Activated CD4-positive, alpha-beta T cell treated with anti-CD3 and anti-CD28 coated beads, Interleukin-2, amount 50 U/mL, for 16 hours (primary cell): Measurements from ENCODE around the gene USP35.
"Not testable (repeated sequence)": the region's sequence is repeated elsewhere in the genome, so short reads cannot be mapped to it uniquely, and the experiment has no call there.

Experiments
- DNase-seq: peaks from one replicate; pipeline ENCODE4 v3.0.0-alpha.2; 2020

Gene USP35

DNA sequence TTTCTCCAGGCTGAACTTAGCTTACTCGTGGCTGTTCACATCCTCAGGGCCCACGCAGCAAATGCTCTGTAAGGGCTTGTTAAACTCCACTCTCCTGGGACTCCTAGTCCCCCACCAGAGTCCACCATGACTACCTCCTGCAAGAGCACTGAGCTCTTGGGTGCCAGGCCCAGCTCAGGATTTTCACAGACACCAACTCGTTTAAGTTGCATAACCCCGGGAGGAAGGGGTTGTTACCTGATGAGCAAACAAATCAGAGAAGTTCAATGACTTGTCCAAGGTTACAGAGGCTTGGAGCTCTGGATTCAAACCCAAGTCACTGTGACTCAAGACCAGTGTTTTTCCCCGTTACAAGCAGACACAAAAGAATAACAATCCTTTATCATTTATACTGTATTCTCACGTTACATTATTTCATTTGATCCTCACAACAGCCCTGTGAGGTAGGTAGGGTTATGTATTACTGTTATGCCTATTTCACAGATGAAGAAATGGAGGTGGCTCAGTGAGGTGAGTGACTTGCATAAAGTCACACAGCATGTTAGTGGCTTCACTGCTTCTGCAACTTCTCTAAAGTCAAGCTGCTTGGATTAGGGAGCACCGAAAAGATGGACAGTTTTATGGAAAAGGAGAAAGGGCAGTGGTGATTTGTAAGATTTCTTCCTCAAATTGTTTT lies 17.7 kb upstream of the USP35 start:
- no peak for DNase-seq

DNA sequence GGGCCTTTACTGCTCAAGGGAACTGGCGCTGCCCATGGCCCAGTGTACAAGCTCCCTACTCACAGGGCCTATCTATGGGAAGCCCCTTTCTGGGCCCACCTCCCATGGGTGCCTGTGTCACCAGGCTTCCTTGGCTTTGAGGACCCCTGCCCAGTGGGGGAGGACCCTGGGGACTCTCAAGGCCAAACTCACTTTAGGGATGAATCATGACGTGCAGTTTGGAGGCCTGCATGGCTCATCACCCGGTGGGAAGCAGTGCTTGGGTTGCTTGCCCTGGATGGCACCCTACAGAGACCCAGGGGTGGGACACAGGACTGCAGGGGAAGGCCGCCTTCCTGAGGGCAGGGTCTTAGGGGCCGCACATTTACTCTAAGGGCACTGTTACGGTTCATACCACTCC lies 16.8 kb upstream of the USP35 start:
- DNase-seq = no peak

- DNase-seq = not testable (repeated sequence)
Observed at GRCh38 chr11:78175862-78176261, 12.9 kb upstream of the USP35 start.

GRCh38 chr11:78176605-78177141 lies 12.0 kb upstream of the USP35 start:
- no peak for DNase-seq

DNA sequence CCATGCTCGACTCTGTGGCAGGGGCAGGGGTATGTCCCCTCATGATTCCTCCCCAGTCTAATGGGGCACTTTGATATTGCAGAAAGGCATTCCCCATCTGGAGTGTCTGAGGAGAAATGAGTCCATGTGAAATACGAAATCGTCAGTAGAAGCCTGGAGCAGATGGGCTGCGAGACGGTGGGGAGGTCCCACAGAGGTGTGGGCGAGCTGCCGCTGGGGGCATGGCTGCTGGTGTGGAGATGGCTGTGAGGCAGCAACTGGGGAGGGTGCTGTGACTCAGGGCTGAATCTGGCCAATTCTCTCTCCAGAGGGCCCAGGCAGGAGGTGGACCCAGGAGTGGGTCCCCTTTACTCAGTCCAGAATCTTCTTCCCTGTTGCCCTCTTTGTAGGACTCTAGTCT lies 11.5 kb upstream of the USP35 start:
- no peak for DNase-seq

- no peak for DNase-seq
Observed at GRCh38 chr11:78179459-78180071, 9.2 kb upstream of the USP35 start.

DNA sequence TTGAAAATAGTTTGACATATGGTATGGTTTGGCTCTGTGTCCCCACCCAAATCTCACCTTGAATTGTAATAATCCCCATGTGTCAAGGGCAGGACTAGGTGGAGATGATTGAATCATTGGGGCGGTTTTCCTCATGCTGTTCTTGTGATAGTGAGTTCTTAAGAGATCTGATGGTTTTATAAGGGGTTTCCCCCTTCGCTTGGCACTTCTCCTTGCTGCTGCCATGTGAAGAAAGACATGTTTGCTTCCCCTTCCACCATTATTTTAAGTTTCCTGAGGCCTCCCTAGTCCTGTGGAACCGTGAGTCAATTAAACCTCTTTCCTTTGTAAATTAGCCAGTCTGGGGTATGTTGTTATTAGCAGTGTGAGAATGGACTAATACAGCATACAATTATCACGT lies 8.0 kb upstream of the USP35 start:
- DNase-seq = no peak

DNA sequence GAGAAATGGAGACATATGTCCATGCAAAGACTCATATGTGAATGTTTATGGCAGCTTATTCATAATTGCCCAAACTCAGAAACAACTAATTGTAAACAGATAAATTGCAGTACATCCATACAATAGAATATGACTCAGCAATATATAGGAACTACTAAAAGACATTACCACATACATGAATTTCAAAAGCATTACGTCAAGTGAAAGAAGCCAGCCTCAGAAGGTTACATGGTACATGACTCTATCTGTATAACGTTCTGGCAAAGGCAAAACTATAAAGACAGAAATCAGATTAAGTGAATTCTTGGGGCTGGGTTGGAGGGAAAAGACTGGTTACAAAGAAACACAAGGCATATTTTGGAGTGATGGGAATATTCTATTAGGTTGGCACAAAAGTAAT lies 7.5 kb upstream of the USP35 start:
- DNase-seq = no peak

GRCh38 chr11:78187366-78188285 lies 1.1 kb upstream of the USP35 start:
- DNase-seq = no peak

DNA sequence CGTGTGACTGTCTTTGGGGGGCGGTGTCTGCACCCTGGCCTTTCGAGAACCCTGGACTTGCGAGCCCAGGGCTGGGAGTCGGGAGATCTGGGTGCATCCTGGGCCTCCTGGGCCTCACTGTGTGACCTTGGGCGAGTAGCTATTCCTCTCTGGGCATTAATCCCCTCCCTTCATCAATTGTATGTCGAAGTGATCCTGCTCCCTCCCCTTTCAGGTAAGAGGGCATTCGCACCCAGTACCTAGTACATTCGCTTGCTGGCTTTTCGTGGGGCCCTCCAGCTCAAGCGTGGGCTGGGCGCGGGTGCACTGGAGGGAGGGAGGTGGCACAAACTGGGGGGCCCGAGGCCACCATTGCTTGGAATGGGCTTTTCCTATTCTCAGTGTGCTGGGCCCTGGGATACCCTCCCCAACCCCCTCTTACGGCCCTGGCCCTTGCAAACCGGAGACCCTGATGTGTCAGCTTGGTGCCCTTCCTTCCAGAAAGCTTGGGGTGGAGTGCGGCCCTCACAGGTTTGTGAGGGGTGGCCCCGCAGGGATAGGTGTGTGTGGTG lies 530 bp downstream of the USP35 start:
- no peak for DNase-seq

GRCh38 chr11:78189851-78190250 lies 1.1 kb downstream of the USP35 start:
- DNase-seq = no peak

DNA sequence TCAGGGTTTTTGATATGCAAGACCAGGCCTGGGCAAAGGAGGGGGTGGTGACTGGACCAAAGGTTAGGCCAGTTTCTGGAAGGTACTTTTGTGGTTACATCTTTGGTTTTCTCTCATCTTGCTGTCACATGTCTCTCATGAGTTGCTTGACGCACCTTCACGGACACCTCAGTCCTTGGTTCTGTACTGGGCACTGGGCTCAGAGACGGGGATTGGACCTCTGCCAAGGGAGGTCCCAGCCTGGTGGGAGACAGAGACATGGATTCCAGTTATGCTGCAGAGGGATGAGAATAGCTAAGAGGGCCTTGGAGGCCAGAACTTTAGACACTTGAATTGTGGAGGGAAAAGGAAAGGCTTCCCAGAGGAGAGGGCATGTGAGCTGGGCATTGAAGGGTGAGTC lies 1.7 kb downstream of the USP35 start:
- DNase-seq = no peak

DNA sequence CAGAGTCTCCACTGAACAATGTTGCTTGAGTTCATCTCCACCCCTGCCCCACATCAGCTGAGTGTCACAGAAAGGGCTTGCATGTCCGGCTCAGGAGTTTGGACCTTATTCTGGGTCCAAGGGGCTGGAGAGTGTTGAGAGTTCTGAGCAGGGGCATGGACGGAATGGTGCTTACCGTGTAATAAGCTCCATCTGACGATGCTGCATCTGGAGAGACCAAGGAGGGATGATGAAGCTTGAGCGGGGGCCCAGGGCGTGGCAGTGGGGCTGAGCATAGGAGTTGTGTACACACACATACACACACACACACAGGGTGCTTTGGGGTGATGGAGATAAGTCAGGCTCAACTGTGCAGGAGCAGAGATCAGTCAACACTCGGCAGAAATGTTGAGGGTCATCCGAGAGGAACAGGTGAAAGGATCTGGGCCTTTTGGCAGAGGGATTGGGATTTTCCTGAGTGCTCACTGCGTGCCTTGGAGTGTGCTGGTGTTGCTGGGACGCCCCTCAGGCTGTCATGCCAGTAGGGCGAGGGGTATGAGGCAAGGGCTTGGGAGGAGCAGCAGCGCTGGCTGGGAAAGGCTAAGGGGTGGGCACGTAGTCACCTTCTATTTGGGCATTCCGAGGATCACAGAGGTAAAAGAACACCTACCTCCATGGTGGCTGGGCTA lies 2.3 kb downstream of the USP35 start:
- DNase-seq = no peak

DNA sequence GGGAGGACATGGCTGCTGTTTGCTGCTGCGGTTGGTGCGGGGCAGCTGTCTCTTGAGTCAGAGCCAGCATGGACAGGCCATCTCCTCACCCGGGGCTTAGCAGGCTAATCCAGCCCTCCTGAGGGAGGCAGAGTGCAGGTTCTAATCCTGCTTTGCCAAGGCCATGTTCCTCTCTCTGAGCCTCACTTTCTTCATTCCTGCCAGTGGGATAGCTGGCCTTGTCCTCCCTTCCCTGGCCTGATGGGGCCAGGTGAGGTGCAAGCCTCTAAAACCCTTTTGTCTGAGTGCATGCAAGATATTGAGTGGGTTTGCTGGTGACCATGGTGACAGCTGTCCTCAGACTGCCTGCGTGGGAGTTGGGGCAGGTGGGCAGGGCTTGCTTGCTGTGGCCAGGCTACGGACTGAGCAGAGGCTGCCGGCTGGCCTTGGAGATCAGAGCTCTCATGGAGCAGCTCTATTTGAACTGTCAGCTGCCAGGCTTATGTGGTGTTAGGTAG lies 3.6 kb downstream of the USP35 start:
- no peak for DNase-seq

- no peak for DNase-seq
Observed at GRCh38 chr11:78192911-78193351, 4.2 kb downstream of the USP35 start.

- DNase-seq = no peak
Observed at GRCh38 chr11:78193806-78194205, 5.1 kb downstream of the USP35 start.

- no peak for DNase-seq
Observed at GRCh38 chr11:78194490-78194889, 5.8 kb downstream of the USP35 start.

DNA sequence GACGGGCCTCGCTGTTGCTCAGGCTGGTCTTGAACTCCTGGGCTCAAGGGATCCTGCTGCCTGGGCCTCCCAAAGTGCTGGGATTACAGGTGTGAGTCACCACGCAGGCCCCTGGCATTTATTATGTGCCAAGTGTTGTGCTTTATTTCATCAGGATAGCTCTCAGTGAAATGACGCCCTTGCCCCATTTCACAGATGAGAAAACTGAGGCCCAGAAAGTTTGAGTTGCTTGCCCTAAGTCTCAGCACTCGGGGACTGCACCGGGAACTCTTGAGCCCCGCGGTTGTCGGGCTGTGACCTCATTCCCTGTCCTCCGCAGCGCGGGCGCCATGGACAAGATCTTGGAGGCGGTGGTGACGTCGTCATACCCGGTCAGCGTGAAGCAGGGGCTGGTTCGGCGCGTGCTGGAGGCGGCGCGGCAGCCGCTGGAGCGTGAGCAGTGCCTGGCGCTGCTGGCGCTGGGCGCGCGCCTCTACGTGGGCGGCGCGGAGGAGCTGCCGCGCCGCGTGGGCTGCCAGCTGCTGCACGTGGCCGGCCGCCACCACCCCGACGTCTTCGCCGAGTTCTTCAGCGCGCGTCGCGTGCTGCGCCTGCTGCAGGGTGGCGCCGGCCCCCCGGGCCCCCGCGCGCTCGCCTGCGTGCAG lies 7.3 kb downstream of the USP35 start:
- DNase-seq = no peak

- no peak for DNase-seq
Observed at GRCh38 chr11:78196661-78197091, 8.0 kb downstream of the USP35 start.

DNA sequence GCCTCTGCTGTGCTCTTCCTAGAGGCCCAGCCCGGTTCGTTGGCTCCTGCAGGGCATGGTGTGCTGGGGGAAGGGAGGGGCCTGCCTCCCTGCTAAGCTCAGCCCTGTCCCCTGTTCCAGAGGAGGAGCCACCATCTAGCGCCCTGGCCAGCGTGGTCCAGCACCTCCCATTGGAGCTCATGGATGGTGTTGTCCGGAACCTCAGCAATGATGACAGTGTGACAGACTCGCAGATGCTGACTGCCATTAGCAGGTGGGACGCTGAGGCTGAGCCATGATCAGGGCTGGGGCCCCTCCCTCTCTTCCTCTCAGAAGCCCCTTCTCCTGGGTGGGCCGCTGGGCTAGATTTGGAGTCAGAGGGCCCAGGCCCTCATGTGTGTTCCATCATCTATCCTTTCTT lies 9.1 kb downstream of the USP35 start:
- no peak for DNase-seq

- no peak for DNase-seq
Observed at GRCh38 chr11:78199015-78199652, 10.4 kb downstream of the USP35 start.
